ENCODE measurements around the gene SLC38A3. TPM values are rescaled to one million over a fixed set of nuclear protein-coding genes. Genes with fewer than 3 reads are reported as not detected.

The SLC38A3 gene
- total RNA-seq, 1 experiment from 2014 or later, result 16.8 TPM

GRCh38 chr3:50192689-50193141 lies 12.4 kb upstream of the SLC38A3 start:
- Mint-ChIP-seq H3K36me3 (ENCODE audit: insufficient read depth, unreplicated experiment) (no peaks in the 10 kb centered on the region), H3K4me1 (ENCODE audit: low read depth, unreplicated experiment) (no peaks in the 10 kb centered on the region), H3K27me3 (ENCODE audit: insufficient read depth, unreplicated experiment) (no peaks in the 10 kb centered on the region), H3K9me3 (ENCODE audit: unreplicated experiment) (no peaks in the 10 kb centered on the region), H3K27ac (ENCODE audit: unreplicated experiment) (no peak overlapping the region), H3K4me3 (ENCODE audit: unreplicated experiment) (no peak overlapping the region)
- BruUV-seq (replicated peaks), result no TSS peak
- DNase-seq, result peak; percentile 71 to 87
- Histone ChIP-seq H3K4me1 (peaks cover 20% of the 10 kb centered on the region), H3K9me3 (no peaks in the 10 kb centered on the region), H3K4me3 (ENCODE audit: low read depth, low read length) (no peak overlapping the region), H3K27me3 (replicated peaks; ENCODE audit: control insufficient read depth, insufficient read depth, low read length) (no peaks in the 10 kb centered on the region), H3K36me3 (ENCODE audit: control insufficient read depth, insufficient read depth, low read length) (no peaks in the 10 kb centered on the region)
- POLR2A ChIA-PET, result no interaction called here
- intact Hi-C loops (cut with micrococcal nuclease; ENCODE audit: unreplicated experiment), result loop anchor here (1.0 kb wide), 2 partner anchors 34 to 81 kb away; no protein-coding TSS in a partner anchor
- CTCF ChIA-PET, result interaction anchor here (0.6 to 4.1 kb wide), 10 partner anchors 9 to 107 kb away, joined by 3 to 100 read pairs (median 5); partner anchors contain the start of genes GNAI2, HYAL3 and NAA80
- TF ChIP-seq CTCF (IDR thresholded peaks at IDR 0.05; ENCODE audit: insufficient read depth in 1 of 2, low read depth in 1 of 2, low read length in 1 of 2, severe bottlenecking in 1 of 2, unreplicated experiment in 1 of 2), result peak; percentile 82 to 91

GRCh38 chr3:50193286-50193685 lies 11.8 kb upstream of the SLC38A3 start:
- no peaks in the 10 kb centered on the region for H3K9me3 ChIP-seq
- H3K9me3 Mint-ChIP-seq (ENCODE audit: unreplicated experiment), result no peaks in the 10 kb centered on the region
- H3K27me3 Mint-ChIP-seq (ENCODE audit: insufficient read depth, unreplicated experiment), result no peaks in the 10 kb centered on the region
- no peak for DNase-seq
- intact Hi-C loops (cut with micrococcal nuclease; ENCODE audit: unreplicated experiment), result no loop called here
- peaks cover 20% of the 10 kb centered on the region for H3K4me1 ChIP-seq
- TF ChIP-seq CTCF (IDR thresholded peaks at IDR 0.05; ENCODE audit: insufficient read depth in 1 of 2, low read depth in 1 of 2, low read length in 1 of 2, severe bottlenecking in 1 of 2, unreplicated experiment in 1 of 2), result no peak
- no peak overlapping the region for H3K4me3 ChIP-seq (ENCODE audit: low read depth, low read length)
- no peak overlapping the region for H3K4me3 Mint-ChIP-seq (ENCODE audit: unreplicated experiment)
- H3K36me3 Mint-ChIP-seq (ENCODE audit: insufficient read depth, unreplicated experiment), result no peaks in the 10 kb centered on the region
- ChIA-PET CTCF (interaction anchor here (1.1 to 4.1 kb wide), 2 partner anchors 33 to 55 kb away, joined by 3 to 100 read pairs; no protein-coding TSS in a partner anchor), POLR2A (no interaction called here)
- no peaks in the 10 kb centered on the region for H3K4me1 Mint-ChIP-seq (ENCODE audit: low read depth, unreplicated experiment)
- H3K27ac Mint-ChIP-seq (ENCODE audit: unreplicated experiment), result no peak overlapping the region
- no TSS peak for BruUV-seq (replicated peaks)
- no peaks in the 10 kb centered on the region for H3K36me3 ChIP-seq (ENCODE audit: control insufficient read depth, insufficient read depth, low read length)
- no peaks in the 10 kb centered on the region for H3K27me3 ChIP-seq (replicated peaks; ENCODE audit: control insufficient read depth, insufficient read depth, low read length)

- Histone ChIP-seq H3K4me3 (ENCODE audit: low read depth, low read length) (no peak overlapping the region), H3K36me3 (ENCODE audit: control insufficient read depth, insufficient read depth, low read length) (no peaks in the 10 kb centered on the region), H3K27me3 (replicated peaks; ENCODE audit: control insufficient read depth, insufficient read depth, low read length) (no peaks in the 10 kb centered on the region), H3K9me3 (no peaks in the 10 kb centered on the region), H3K4me1 (peaks cover 20% of the 10 kb centered on the region)
- Mint-ChIP-seq H3K27me3 (ENCODE audit: insufficient read depth, unreplicated experiment) (no peaks in the 10 kb centered on the region), H3K4me1 (ENCODE audit: low read depth, unreplicated experiment) (no peaks in the 10 kb centered on the region), H3K4me3 (ENCODE audit: unreplicated experiment) (no peak overlapping the region), H3K27ac (ENCODE audit: unreplicated experiment) (no peak overlapping the region), H3K36me3 (ENCODE audit: insufficient read depth, unreplicated experiment) (no peaks in the 10 kb centered on the region), H3K9me3 (ENCODE audit: unreplicated experiment) (no peaks in the 10 kb centered on the region)
- POLR2A ChIA-PET, result no interaction called here
- no TSS peak for BruUV-seq (replicated peaks)
- no peak for TF ChIP-seq CTCF (IDR thresholded peaks at IDR 0.05; ENCODE audit: insufficient read depth in 1 of 2, low read depth in 1 of 2, low read length in 1 of 2, severe bottlenecking in 1 of 2, unreplicated experiment in 1 of 2)
- CTCF ChIA-PET, result interaction anchor here (0.6 to 4.1 kb wide), 6 partner anchors 15 to 473 kb away, joined by 3 to 100 read pairs (median 5); no protein-coding TSS in a partner anchor
- intact Hi-C loops (cut with micrococcal nuclease; ENCODE audit: unreplicated experiment), result loop anchor here (2.0 kb wide), 1 partner anchor 17 kb away; no protein-coding TSS in a partner anchor
- DNase-seq, result no peak
Observed at GRCh38 chr3:50193746-50194127, 11.3 kb upstream of the SLC38A3 start.
